ENCODE measurements around the gene ABCC9.

The ABCC9 gene

GRCh38 chr12:21892341-21892740 is 48.9 kb downstream of the ABCC9 start:
- Histone ChIP-seq H4K20me1 (ENCODE audit: low read depth, low read length) (no peaks in the 10 kb centered on the region), H3K9me3 (ENCODE audit: insufficient read depth, low read length) (no peaks in the 10 kb centered on the region), H3K4me2 (ENCODE audit: low read depth, low read length, poor library complexity, severe bottlenecking) (no peak overlapping the region), H3K9me2 (replicated peaks; ENCODE audit: insufficient read depth, low read length) (no peaks in the 10 kb centered on the region), H3K36me3 (ENCODE audit: low read length) (no peaks in the 10 kb centered on the region), H3K27ac (ENCODE audit: low read depth, low read length) (no peak overlapping the region), H3K4me3 (ENCODE audit: insufficient read depth, low read length, poor library complexity, severe bottlenecking) (no peak overlapping the region), H3K9ac (ENCODE audit: low read length) (no peak overlapping the region), H3K79me2 (ENCODE audit: insufficient read depth, low read length) (no peaks in the 10 kb centered on the region), H3K27me3 (ENCODE audit: low read length) (no peaks in the 10 kb centered on the region), H2AFZ (ENCODE audit: low read depth, low read length, severe bottlenecking) (no peak overlapping the region), H3F3A (ENCODE audit: insufficient read depth) (no peaks in the 10 kb centered on the region)
- TF ChIP-seq CTCF (IDR thresholded peaks at IDR 0.05; ENCODE audit: insufficient read depth, low read length, poor library complexity, severe bottlenecking): no peak

GRCh38 chr12:21891751-21892217 is 49.4 kb downstream of the ABCC9 start:
- TF ChIP-seq CTCF (IDR thresholded peaks at IDR 0.05; ENCODE audit: insufficient read depth, low read length, poor library complexity, severe bottlenecking): no peak
- no peak for TF ChIP-seq EZH2phosphoT487 (conservative IDR thresholded peaks at IDR 0.05; ENCODE audit: low read length)
- no peak overlapping the region for H3K9ac ChIP-seq (ENCODE audit: low read length)
- H3F3A ChIP-seq (ENCODE audit: insufficient read depth): no peaks in the 10 kb centered on the region
- H3K36me3 ChIP-seq (ENCODE audit: low read length): no peaks in the 10 kb centered on the region
- no peak overlapping the region for H2AFZ ChIP-seq (ENCODE audit: low read depth, low read length, severe bottlenecking)
- H3K27ac ChIP-seq (ENCODE audit: low read depth, low read length): no peak overlapping the region
- H4K20me1 ChIP-seq (ENCODE audit: low read depth, low read length): no peaks in the 10 kb centered on the region
- no peak overlapping the region for H3K4me2 ChIP-seq (ENCODE audit: low read depth, low read length, poor library complexity, severe bottlenecking)
- no peak overlapping the region for H3K4me3 ChIP-seq (ENCODE audit: insufficient read depth, low read length, poor library complexity, severe bottlenecking)
- no peaks in the 10 kb centered on the region for H3K27me3 ChIP-seq (ENCODE audit: low read length)
- H3K9me2 ChIP-seq (replicated peaks; ENCODE audit: insufficient read depth, low read length): no peaks in the 10 kb centered on the region
- no peaks in the 10 kb centered on the region for H3K9me3 ChIP-seq (ENCODE audit: insufficient read depth, low read length)
- no peaks in the 10 kb centered on the region for H3K79me2 ChIP-seq (ENCODE audit: insufficient read depth, low read length)

GRCh38 chr12:21888276-21888863 is 52.9 kb downstream of the ABCC9 start:
- Histone ChIP-seq H3K27me3 (ENCODE audit: low read length) (no peaks in the 10 kb centered on the region), H3F3A (ENCODE audit: insufficient read depth) (no peaks in the 10 kb centered on the region), H3K79me2 (ENCODE audit: insufficient read depth, low read length) (no peaks in the 10 kb centered on the region), H3K9me2 (replicated peaks; ENCODE audit: insufficient read depth, low read length) (no peaks in the 10 kb centered on the region), H3K4me3 (ENCODE audit: insufficient read depth, low read length, poor library complexity, severe bottlenecking) (no peak overlapping the region), H4K20me1 (ENCODE audit: low read depth, low read length) (no peaks in the 10 kb centered on the region), H3K4me2 (ENCODE audit: low read depth, low read length, poor library complexity, severe bottlenecking) (no peak overlapping the region), H2AFZ (ENCODE audit: low read depth, low read length, severe bottlenecking) (no peak overlapping the region), H3K9ac (ENCODE audit: low read length) (no peak overlapping the region), H3K9me3 (ENCODE audit: insufficient read depth, low read length) (no peaks in the 10 kb centered on the region), H3K27ac (ENCODE audit: low read depth, low read length) (no peak overlapping the region), H3K36me3 (ENCODE audit: low read length) (no peaks in the 10 kb centered on the region)
- TF ChIP-seq EZH2phosphoT487 (conservative IDR thresholded peaks at IDR 0.05; ENCODE audit: low read length): no peak

GRCh38 chr12:21884936-21885335 is 56.3 kb downstream of the ABCC9 start:
- Histone ChIP-seq H3K9me2 (replicated peaks; ENCODE audit: insufficient read depth, low read length) (no peaks in the 10 kb centered on the region), H3F3A (ENCODE audit: insufficient read depth) (no peaks in the 10 kb centered on the region), H3K9ac (ENCODE audit: low read length) (no peak overlapping the region), H3K4me2 (ENCODE audit: low read depth, low read length, poor library complexity, severe bottlenecking) (no peak overlapping the region), H3K4me3 (ENCODE audit: insufficient read depth, low read length, poor library complexity, severe bottlenecking) (no peak overlapping the region), H3K9me3 (ENCODE audit: insufficient read depth, low read length) (no peaks in the 10 kb centered on the region), H2AFZ (ENCODE audit: low read depth, low read length, severe bottlenecking) (no peak overlapping the region), H3K27ac (ENCODE audit: low read depth, low read length) (no peak overlapping the region), H3K36me3 (ENCODE audit: low read length) (no peaks in the 10 kb centered on the region), H3K79me2 (ENCODE audit: insufficient read depth, low read length) (no peaks in the 10 kb centered on the region), H3K27me3 (ENCODE audit: low read length) (no peaks in the 10 kb centered on the region), H4K20me1 (ENCODE audit: low read depth, low read length) (no peaks in the 10 kb centered on the region)
- no peak for TF ChIP-seq EZH2phosphoT487 (conservative IDR thresholded peaks at IDR 0.05; ENCODE audit: low read length)
- TF ChIP-seq CTCF (IDR thresholded peaks at IDR 0.05; ENCODE audit: insufficient read depth, low read length, poor library complexity, severe bottlenecking): no peak

Measured in SU-DHL-6 (cell line).